Ecto neural progenitor cell (in vitro differentiated cells): Measurements from ENCODE around the gene BANP.
"Not testable (repeated sequence)": the region's sequence is repeated elsewhere in the genome, so short reads cannot be mapped to it uniquely, and the experiment has no call there.

Source experiments
- DNase-seq: peaks from one replicate; pipeline ENCODE4 v3.0.0-alpha.2; 2018; ENCODE audit warnings: low spot score

Gene BANP, protein sequence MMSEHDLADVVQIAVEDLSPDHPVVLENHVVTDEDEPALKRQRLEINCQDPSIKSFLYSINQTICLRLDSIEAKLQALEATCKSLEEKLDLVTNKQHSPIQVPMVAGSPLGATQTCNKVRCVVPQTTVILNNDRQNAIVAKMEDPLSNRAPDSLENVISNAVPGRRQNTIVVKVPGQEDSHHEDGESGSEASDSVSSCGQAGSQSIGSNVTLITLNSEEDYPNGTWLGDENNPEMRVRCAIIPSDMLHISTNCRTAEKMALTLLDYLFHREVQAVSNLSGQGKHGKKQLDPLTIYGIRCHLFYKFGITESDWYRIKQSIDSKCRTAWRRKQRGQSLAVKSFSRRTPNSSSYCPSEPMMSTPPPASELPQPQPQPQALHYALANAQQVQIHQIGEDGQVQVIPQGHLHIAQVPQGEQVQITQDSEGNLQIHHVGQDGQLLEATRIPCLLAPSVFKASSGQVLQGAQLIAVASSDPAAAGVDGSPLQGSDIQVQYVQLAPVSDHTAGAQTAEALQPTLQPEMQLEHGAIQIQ

DNA sequence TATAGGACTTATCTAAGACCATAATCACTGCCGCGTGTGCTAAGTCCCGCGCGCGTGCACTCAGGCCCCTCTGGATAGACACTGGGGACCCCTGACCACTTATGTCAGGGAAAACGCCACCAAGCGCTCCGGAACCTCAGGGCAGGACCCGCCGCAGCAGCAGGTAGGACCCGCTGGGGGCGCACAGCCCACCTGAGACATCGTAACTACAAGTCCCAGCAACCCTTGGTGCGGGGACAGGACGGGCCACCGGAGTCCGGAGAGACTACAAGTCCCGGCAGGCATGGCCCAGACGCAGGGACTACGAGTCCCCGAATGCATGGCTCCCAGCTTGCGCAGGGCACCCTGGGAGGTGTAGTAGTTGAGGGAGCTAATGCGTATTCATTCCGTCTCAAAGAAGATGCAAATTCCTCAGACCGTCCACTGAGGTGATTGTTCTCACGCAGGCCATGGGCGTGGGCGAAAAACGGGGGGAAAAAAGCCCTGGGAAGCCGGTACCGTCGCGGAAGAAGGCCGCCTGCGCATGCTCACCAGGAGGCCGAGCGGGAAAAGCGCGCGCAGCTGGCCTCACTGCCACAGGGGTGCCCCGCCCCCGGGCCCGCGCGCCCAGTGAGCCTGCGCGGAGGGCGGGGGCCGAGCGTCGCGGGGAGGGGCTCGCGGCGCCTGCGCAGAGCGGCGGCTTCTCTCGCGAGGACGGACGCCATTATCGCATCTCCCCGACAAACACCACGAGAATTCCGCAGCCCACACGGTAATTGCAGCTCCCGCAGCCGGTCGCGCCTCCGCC is at the start of gene BANP:
TSS of gene BANP (plus strand) at position 670 of the 787 bp plus-strand sequence. CDS start 23,682 bp downstream, outside the sequence.
- peak; percentile 96 for DNase-seq

DNA sequence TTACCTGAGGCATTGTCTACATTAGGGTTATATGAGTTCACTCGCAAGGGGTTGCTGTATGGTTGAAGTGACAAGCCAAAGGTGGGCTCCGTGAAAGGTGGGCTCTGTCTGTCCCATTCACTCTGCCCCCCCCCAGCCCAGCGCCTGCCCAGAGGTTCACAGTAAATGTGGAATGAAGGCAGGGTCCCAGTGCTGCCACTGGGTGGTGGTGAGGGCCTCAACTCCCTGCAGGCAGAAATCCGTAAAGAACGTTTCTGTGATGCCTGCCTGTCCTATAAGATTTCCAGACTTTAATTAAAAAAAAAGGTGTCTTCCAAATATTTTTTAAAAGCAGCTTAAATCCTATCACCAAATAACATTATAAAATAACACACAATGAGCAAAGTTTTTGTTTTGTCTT is 46.3 kb upstream of the BANP start:
- DNase-seq: not testable (repeated sequence)

DNA sequence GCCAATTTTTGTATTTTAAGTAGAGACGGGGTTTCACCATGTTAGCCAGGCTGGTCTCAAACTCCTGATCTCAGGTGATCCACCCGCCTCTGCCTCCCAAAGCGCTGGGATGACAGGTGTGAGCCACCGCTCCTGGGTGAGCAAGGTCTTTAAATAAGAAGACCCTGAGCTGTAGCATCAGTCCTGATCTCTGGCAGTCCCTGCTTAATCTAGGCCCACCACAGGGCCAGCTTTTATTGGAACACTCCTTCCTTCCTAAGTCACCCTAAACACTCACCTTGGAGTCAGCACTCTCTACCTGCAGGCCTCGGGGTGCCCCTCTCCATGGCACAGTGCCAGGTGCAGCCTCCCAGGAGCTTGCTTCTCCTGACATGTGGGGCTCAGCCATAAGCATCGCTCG is 45.7 kb upstream of the BANP start:
- not testable (repeated sequence) for DNase-seq

DNA sequence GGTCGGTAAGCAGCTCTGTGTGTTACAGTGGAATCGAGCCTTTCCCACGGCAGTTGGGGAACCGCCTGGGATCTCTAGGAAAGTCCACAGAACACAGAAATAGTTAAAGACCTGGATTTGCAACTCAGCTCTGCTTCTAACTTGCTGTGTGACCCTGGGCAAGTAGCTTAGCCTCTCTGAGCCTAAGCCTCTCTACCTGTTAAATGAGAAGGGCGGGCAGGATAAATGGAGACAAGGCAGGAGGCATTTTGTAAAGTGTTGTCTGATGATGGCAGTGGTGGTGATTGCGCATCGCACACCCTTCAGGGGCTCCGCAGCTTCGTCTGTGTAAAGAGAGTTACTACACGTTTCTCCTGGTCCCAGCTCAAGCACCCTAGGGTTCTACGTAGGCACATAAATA is 43.1 kb upstream of the BANP start:
- DNase-seq: not testable (repeated sequence)

DNA sequence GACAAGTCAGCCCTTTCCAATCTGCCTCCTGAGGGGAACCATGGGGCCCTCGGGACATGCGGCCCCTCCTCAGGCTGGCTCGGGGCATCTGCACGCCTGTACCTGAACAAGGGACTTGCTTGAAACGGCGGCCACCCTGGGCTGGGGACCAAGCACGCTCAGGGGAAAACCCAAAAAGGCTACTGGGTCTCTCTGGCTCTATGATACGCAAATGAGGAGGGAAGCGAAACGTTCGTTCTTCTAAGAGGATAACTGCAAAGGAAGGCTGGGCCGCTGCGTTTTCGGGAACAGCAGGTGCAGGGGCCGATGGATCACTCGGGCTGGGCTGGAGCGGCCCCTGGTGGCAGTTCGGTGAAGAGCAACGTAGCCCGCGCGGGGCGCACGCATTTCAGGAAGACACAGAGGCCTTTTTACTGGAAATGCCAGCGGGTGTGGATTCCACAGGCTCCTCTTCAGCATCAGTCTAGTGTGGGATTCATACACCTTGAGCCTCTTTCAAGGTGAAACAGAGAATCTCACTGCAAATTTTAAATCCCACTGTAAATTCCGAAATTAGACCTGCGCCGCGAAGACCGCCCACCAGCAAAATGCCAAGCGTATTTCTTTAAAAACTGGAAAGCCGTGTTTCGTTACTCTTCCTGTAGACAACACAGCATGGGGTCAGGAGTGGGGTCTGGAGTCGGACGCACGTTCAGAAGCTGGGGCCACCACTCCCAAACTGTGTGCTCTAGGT is 41.9 kb upstream of the BANP start:
- peak; percentile 86 for DNase-seq

DNA sequence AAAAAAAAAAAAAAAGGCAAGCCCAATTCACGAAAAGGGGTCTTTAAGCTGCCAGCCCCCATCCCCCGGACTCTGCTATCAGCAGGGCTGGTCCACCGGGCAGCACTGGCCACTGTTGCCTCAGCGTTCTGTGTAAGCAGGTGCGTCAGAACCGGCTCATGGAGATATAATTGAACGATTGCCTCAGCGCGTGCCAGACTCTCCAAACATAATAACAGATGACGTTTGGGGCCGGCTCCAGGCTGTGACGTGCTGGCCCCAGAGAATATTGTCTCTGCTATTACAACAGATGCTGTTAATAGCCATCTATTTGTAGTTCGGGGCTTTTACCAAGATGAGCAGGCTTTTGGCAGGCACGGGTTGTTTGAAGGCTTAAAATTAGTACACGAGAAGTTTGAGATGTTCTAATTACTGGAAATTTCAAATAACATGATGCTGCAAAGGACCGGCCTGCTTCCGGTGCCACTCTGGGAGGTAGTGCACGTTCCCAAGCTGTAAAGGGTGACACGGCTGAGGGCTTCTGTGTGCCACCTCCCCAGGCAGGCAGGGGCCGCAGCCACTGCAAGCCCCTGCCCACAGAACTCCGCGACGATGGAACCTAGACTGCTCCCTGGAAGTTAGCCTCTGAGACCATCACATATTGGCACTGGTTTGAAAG is 40.0 kb upstream of the BANP start:
- DNase-seq: not testable (repeated sequence)

DNA sequence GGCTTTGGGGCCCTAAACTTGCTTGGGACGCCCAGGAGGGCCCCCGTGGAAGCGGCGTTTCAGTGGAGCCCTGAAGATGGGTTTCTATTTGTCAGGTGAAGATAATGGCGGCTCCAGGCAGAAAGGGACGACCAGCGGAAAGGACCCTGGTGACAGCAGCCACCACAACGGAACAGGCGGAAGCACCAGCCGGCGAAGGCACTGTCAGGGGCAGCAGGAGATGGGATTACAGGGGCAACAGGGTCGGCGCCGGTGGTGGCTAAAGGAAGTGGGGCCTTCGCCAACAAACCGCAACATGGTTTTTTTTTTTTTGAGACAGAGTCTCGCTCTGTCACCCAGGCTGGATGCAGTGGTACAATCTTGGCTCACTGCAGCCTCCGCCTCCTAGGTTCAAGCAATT is 38.5 kb upstream of the BANP start:
- not testable (repeated sequence) for DNase-seq

DNA sequence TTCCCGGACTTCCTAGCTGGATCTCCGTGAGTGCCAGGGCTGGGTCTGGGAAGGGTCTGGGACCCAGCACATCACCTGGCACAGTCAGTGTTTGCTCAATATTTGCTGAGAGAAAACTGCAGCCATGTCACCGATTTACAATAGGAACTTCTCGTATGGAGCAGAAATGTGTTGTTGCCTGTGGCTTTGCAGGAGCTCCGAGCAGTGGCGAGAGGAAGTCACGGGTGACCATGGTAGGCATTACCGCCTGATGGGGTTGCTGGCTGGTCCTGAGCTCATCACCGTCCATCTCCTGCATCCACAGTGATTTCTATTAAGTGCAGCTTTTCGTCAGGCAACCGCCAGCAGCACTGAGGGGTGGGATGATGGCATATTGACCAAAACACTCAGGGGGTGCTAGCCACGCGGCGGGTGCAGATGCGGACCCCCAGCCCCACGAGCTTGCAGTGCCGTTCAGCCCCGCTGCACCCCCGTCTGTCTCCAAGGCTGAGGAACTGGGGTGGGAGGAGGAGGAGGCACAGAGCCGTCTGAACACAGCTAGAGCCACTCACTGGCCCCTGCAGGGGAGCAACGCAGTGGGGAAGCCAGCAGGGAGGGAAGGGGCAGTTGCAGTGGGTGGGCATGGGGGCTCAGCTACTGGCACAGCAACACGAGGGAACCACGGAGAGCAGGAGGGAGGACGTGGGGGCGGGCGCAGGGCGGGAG is 37.1 kb upstream of the BANP start:
- not testable (repeated sequence) for DNase-seq

DNA sequence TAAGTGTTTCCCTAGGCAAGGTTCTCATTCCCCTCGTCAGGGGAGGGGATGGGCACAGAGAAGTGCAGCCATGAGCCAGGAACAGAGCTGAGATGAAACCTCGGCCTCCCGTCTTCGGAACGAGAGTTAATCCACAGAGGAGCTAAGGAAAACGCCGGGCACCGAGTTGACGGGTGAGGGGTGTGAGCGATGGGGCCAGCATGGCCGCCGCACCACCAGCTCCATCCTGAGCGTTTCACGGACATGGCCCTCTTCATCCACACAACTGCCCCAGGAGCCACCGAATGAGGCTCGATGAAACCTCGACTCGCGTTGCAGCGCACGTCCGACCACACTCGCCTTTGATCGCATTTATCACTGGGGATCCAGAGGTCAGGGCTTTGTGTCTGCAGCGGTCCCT is 36.4 kb upstream of the BANP start:
- DNase-seq: no peak

DNA sequence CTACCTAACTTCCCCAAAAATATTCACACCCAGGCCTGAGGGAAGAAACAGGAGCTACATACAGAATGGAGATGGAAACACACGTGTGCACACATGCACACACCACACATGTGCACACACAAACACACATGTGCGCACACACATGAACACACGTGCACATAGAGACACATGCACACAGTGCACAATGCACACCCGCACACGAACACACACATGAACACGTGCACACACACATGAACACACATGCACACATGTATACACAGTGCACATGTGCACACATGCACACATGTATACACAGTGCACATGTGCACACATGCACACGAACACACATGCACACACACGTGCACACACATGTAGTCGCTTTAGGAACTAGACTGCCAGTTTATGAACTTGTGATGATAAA is 33.7 kb upstream of the BANP start:
- no peak for DNase-seq

DNA sequence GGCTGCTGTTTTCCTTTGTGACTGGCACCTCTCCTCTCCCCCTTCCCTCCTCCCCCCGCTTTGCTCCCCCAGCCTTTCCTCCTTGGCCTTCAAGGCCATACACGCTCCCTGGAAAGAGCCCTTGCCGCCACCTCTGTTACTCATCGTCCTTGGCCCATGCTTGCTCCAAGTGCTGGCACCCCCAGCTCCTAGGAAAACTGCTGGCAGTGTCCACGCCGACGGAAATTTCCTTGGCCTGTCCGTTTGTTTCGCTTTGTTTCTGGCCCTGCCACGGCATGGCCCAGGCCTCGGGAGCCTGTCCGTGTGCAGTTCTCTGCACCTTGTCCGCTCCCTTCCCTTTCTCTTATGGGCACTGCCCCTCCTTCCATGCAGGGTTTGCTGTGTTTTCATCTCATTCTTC is 32.9 kb upstream of the BANP start:
- no peak for DNase-seq

DNA sequence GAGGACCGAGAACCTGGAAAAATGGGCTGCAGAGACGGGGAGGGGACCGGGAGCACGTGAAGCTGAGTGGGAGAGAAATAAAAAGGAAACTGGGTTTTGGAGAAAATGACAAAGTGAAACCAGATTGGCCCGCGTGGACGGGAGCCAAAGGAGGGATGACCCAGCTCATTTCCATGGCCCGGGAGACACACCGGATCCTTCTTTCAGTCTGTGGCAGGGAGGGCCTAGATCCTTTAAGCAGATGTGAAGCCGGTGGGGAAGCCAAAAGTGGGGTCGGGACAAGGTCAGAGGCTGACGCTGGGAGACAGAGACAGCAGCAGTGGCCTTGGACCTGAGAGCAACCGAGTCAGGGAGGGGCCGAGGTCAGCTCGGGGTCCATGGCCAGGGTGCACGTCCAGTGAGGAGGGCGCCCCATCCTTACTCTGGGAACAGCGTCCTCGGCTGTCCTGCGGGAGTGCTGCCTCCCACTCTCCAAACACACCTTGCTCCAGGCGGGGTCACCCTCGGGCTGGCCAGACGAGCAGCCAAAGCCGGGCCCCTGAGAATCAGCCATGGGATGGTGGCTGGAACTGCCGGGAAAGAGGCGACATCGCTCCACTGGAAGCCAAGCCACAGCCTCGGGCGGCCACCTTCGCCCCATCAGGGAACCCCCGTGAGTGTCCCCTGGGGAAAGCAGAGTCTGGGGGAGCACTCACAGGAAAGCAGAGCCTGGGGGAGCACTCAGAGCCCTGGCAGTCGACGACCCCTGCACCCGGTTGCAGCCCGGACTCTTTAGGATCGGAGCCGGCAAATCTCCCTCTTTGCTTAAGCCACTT is 32.2 kb upstream of the BANP start:
- DNase-seq: no peak

DNA sequence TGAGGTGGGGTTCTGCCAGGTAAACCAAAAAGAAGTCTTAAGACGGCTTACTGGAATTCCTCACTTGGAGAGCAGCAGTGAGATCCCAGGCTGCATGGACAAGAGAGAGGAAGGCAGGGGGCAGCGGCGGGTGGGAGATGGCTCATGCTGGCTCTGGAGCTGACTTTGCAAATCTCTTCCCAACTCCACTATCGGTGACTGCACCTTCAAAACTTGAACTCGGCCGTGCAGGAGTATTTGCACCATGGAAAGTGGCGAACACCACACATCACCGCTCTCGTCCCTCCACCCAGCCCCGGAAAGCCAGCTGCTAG is 31.6 kb upstream of the BANP start:
- DNase-seq: no peak

DNA sequence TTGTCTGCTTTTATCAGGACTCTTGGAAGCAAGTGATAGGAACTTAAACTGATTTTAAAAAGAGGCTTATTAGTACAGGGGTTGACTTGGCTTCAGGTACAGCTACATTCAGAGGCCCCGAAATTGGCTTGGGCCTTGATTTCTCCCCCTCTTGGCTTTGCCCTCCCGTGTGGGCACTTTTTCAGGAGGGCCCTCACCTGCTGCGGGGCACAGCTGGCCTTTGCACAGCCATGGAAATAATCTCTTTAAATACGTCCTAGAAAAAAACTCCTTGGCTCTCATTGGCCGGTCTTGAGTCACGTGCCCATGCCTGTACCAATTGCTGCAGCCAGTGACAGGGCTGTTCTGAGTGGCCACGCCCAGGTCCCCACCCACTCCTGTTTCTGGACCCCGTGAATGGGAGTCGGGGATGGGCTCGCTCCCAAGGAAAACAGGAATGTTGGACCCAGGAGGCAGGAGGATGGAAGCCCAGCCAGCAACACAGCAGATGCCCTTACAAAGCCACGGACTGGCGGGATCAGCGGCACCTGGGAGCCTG is 29.9 kb upstream of the BANP start:
- no peak for DNase-seq

DNA sequence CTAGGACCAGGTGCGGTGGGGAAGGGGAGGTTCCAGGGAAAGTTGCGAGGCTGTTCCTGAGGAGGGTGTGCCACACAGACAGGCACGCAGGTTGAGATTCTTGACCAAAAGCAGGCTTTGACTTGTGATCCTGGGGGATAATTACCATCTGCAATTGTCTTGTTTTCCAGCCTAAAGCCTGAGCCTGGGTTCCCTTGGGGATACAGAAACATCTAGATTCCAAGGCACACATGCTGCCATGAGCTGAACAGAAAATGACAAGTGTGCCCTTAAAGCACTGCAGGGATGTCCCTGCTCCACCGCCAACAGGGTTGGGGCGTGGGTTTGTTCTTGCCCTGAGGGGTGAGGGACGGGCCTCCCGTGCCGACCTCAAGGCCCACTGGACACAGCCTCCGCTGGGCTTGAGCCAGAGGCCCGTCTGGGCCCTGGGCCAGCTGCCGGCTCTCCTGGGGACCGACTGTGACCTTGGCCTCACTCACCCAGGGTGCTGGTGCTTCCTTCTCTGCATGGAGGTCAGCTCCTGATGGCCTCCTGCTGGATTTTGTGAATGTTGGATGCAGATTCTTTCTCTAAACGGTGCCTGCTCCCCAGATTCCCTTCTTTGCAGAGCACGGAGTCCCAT is 28.9 kb upstream of the BANP start:
- no peak for DNase-seq

DNA sequence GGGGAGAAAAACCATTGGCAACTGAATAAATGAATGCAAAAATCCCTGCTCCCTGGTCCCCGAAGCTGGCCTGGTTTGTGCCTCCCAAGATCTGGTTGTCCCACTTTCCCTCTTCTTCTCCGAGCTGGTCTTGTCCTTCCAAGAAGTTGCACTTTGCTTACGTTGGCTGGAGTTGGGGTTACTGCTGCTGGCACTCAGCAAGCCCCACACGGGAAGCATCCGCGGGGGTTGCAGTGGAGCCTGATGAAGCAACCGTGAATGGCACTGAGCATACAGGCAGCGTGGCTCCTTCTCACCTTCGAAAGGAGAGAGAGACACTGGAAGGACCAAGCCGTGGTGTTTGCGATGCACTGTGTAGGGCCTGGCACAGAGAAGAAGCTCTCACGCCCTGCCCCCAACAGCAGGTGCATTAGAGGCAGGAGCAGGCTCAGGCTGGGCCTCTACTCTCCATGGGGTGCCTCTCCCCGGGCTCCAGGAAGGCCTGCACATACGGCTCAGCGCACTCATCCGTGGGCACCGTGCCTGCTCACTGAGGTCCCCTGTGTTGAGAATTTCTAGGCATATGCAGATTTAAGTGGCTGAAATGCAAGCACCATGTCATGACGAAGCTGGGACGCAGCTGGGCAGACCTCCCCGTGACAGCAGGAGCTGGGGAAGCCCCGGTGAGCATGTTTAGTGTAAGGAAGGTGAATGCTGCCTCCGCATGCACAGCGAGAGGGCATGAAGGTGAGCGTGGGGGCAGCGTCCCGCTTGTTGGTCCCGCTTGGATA is 27.0 kb upstream of the BANP start:
- DNase-seq: no peak

DNA sequence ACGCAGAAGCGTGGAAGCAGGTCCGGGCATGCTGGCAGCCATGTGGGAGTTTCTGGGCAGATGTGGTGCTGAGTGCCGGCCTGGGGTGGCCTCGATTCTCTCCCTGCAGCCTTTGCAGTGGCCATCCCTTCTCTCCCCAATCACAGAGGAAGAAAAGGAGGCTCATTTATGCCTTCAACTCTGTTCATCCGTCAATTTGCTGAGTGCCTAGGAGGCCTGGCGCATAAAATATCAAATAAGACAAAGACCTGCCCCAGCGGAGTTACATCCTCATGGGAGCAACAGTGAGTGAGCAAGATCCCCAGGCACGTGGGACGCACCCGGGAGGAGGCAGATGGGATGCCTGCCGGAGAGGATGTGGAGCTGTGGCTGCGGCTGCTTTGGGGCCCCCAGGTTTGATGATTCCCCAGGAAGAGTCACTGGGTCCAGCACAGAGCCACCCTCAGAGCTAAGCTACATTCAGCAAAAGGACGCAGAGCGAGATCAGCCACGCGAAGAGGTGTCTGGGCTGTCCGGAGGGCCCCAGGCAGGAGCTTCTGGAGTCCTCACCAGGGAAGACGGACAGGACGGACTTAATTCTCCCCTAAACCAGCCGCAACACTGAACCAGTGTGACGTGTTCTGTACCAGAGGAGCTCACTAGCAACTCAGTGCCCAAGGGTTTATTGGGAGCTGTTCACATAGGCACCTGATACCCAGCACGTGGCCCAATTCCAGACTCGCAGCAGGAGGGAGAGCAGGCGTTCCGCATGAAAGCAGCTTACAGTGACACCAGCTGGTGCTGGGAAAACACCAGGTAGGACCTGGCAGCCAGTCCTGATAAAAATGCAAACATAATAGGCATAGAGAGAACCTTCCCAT is 26.2 kb upstream of the BANP start:
- no peak for DNase-seq
